RWPE2 (cell line): ENCODE results near the gene TSPAN12.

Experiments used
- ATAC-seq: fragments of 200-7000 bp; cut with Tn5 transposase; 3 replicates; pipeline ENCODE4 v1.9.1; 2021; ENCODE audit warnings: low read depth
- DNase-seq: peaks from one replicate; pipeline ENCODE4 v3.0.0-alpha.2; 2020; ENCODE audit warnings: low spot score
- H3K27ac ChIP-seq: fragments of 450-650 bp; 2 replicates; pipeline ENCODE4 v1.5.1; 2017; ENCODE audit warnings: mild to moderate bottlenecking; ENCODE audit not compliant: poor library complexity, severe bottlenecking
- H3K27me3 ChIP-seq: fragments of 250-450 bp; sonication (Bioruptor Pico); 2 replicates; pipeline ENCODE4 v1.5.1; 2021; ENCODE audit warnings: mild to moderate bottlenecking, moderate library complexity; ENCODE audit not compliant: insufficient read depth, poor library complexity, severe bottlenecking
- H3K36me3 ChIP-seq: fragments of 250-450 bp; sonication (Bioruptor Pico); 2 replicates; pipeline ENCODE4 v1.5.1; 2020; ENCODE audit warnings: low read depth, mild to moderate bottlenecking, moderate library complexity
- H3K4me1 ChIP-seq: fragments of 250-450 bp; sonication (Bioruptor Pico); 2 replicates; pipeline ENCODE4 v1.5.1; 2021; ENCODE audit warnings: mild to moderate bottlenecking, moderate library complexity; ENCODE audit not compliant: insufficient read depth, poor library complexity, severe bottlenecking
- H3K4me3 ChIP-seq: fragments of 250-450 bp; sonication (Bioruptor Pico); 2 replicates; pipeline ENCODE4 v1.5.1; 2021; ENCODE audit warnings: mild to moderate bottlenecking, moderate library complexity; ENCODE audit not compliant: severe bottlenecking
- H3K9me3 ChIP-seq: fragments of 250-450 bp; sonication (Bioruptor Pico); 2 replicates; pipeline ENCODE4 v1.5.1; 2021; ENCODE audit warnings: mild to moderate bottlenecking, moderate library complexity; ENCODE audit not compliant: severe bottlenecking
- TF ChIP-seq, protein P1 (sequence below): fragments of 450-650 bp; IDR thresholded peaks from one replicate; pipeline ENCODE4 v1.5.1; 2017; ENCODE audit warnings: mild to moderate bottlenecking, moderate library complexity; ENCODE audit not compliant: poor library complexity, severe bottlenecking

The TSPAN12 gene

DNA sequence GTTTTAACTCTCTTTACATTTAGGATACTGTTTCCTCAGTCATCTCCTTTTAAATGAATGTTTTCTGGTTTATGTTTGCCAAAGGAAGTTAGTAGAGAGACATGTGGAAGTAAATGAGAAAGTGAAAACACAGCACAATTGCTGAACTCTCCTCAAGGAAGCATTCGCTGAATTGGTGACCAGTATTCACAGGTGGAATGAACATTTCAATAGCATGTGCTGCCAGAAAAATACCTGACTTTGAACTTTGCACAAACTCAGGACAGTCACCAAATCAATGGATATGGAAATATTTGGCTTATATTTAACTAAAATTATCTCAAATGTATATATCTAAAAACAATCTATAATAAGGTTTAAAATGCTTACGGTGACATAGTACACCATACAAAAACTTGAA lies 28.5 kb downstream of the TSPAN12 start:
- H3K4me3 ChIP-seq: no peak overlapping the region

DNA sequence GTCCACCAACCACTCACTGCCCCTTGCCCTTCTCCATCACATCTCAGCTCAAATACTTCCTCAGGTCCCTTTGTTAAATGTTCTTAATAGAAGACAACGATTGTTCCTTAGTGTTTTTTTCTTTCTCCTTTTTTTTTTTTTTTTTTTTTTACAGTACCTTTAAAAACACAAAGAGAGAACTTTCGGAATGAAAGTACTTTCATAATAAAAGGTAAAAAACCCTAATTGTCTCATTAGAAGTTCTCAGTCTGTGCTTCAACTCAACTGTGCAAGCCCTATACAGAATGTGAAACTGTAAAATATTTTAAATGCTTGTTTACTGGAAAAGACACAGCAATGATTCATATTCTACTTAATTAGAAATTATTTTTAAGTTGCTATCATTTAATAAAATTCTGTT lies 29.4 kb downstream of the TSPAN12 start:
- no peaks in the 10 kb centered on the region for H3K4me1 ChIP-seq
- DNase-seq (no peak), ATAC-seq (no peak)
- H3K9me3 ChIP-seq: no peaks in the 10 kb centered on the region
- TF ChIP-seq, protein P1, sequence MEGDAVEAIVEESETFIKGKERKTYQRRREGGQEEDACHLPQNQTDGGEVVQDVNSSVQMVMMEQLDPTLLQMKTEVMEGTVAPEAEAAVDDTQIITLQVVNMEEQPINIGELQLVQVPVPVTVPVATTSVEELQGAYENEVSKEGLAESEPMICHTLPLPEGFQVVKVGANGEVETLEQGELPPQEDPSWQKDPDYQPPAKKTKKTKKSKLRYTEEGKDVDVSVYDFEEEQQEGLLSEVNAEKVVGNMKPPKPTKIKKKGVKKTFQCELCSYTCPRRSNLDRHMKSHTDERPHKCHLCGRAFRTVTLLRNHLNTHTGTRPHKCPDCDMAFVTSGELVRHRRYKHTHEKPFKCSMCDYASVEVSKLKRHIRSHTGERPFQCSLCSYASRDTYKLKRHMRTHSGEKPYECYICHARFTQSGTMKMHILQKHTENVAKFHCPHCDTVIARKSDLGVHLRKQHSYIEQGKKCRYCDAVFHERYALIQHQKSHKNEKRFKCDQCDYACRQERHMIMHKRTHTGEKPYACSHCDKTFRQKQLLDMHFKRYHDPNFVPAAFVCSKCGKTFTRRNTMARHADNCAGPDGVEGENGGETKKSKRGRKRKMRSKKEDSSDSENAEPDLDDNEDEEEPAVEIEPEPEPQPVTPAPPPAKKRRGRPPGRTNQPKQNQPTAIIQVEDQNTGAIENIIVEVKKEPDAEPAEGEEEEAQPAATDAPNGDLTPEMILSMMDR: no peak
- no peak overlapping the region for H3K4me3 ChIP-seq
- no peak overlapping the region for H3K27ac ChIP-seq
- H3K36me3 ChIP-seq: no peaks in the 10 kb centered on the region
- no peaks in the 10 kb centered on the region for H3K27me3 ChIP-seq

More for the DNA sequence above, 28.5 kb downstream of the TSPAN12 start:
- Histone ChIP-seq H3K27me3 (no peaks in the 10 kb centered on the region), H3K36me3 (no peaks in the 10 kb centered on the region), H3K27ac (no peak overlapping the region), H3K9me3 (no peaks in the 10 kb centered on the region), H3K4me1 (no peaks in the 10 kb centered on the region)
- DNase-seq (no peak), ATAC-seq (no peak)
- TF ChIP-seq, protein P1: no peak

DNA sequence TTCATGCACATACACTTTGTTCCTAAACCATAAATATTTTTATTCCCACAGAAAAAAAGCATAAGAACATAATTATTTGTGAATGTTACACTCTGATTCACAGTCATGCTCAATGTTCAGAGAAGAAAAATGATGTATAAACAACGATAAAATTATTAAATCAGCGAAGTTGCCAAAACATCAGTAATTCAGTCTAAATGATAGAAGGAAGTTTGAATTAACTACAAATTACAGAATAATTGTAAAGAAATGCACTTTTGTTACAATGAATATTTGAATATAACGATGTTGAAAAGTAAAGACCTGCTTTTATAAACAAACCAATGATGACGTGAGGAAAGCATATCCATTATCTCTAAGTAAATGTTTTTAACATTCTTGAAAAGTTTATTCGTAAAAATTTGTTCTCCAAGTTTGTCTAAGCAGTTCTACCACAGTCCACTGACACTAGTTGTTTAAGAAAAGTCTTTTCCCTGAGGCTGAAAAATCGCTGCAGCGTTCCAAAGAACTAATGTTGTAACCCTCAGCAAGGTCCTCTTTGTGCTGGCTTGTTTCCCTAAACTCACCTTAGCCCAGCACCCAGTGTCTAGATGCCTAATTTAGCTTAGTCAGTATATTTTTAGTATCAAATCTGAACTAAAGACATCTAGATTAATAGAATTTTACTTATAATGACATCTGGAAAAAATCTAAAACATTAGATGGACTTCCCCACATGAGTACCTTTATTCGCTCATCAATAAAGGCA lies 30.4 kb downstream of the TSPAN12 start:
- H3K36me3 ChIP-seq: no peaks in the 10 kb centered on the region
- DNase-seq (no peak), ATAC-seq (no peak)

DNA sequence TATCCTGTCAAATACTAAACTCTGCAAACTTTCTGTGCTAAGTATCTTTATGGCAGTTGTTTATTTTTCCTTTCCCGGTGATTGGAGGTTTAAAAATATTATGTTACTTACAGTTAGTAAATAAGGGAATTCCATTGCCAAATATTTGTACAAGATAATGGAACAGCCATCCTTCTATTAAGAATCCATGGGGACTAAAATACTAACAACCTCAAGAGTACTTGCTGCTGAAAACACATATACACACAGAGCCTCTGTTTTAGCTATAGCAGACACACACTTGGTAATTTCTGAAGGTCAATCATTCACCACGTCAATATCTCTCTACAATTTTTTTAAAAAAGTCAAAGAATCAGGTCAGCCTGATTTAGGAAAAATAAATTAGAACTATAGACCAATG lies 32.4 kb downstream of the TSPAN12 start:
- no peaks in the 10 kb centered on the region for H3K9me3 ChIP-seq
- ATAC-seq (no peak), DNase-seq (no peak)
- no peaks in the 10 kb centered on the region for H3K4me1 ChIP-seq
- H3K4me3 ChIP-seq: no peak overlapping the region
- TF ChIP-seq, protein P1: no peak
- no peak overlapping the region for H3K27ac ChIP-seq
- H3K27me3 ChIP-seq: no peaks in the 10 kb centered on the region
- H3K36me3 ChIP-seq: no peaks in the 10 kb centered on the region

More for the DNA sequence above, 30.4 kb downstream of the TSPAN12 start:
- TF ChIP-seq, protein P1: no peak
- Histone ChIP-seq H3K27ac (no peak overlapping the region), H3K4me1 (no peaks in the 10 kb centered on the region), H3K4me3 (no peak overlapping the region), H3K9me3 (no peaks in the 10 kb centered on the region), H3K27me3 (no peaks in the 10 kb centered on the region)

DNA sequence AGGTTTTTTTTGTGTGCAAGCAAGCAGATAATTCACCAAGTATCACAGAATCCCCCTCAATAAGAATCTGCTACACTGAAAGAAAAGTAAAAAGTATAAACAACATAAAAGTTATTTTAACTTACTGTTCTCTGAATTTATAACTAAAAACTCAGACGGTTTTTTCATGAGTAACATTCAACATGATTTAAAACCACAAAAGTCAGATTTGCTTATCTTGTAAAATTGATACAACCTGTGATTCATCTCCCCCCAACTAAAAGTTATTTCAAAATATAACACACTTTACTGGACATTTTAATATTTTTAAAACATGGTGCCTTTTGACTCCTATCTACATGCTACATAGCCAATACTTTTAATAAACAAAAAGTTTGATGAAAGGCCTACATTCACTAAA lies 32.8 kb downstream of the TSPAN12 start:
- Histone ChIP-seq H3K36me3 (no peaks in the 10 kb centered on the region), H3K27me3 (no peaks in the 10 kb centered on the region), H3K9me3 (no peaks in the 10 kb centered on the region), H3K4me1 (no peaks in the 10 kb centered on the region), H3K27ac (no peak overlapping the region), H3K4me3 (no peak overlapping the region)
- DNase-seq (no peak), ATAC-seq (no peak)
- TF ChIP-seq, protein P1: no peak
